WTC11 (cell line): ENCODE data around the gene STAT2. TPM values are rescaled to one million over a fixed set of nuclear protein-coding genes. Genes with fewer than 3 reads are reported as not detected.

Experiments
- ATAC-seq: fragments of 200-7000 bp; cut with Tn5 transposase; 2 replicates; pipeline ENCODE4 v1.10.0; 2021; ENCODE audit warnings: mild to moderate bottlenecking, moderate library complexity
- Bru-seq: library from RNA; stranded (reverse); fragments of 400-500 nt; gene quantifications from one replicate; lab custom pipeline; 2021; lab: Mats Ljungman, UMichigan
- CTCF ChIA-PET: fragments of 300-600 bp; sonication (Branson Sonifier 250); formaldehyde crosslinking; loops from one replicate; lab custom pipeline; 2021; ENCODE audit warnings: antibody characterized with exemption; lab: Charles Lee
- POLR2A ChIA-PET: fragments of 350-600 bp; sonication (Branson Sonifier 250); formaldehyde crosslinking; loops from one replicate; lab custom pipeline; 2021; ENCODE audit warnings: antibody characterized with exemption; lab: Charles Lee
- DNase-seq: peaks from one replicate; pipeline ENCODE4 v3.0.0; 2021; ENCODE audit warnings: low spot score
- H3K27ac Mint-ChIP-seq: 2 replicates; pipeline ENCODE4 v1.8.0; 2021; ENCODE audit warnings: mixed read lengths
- H3K27me3 Mint-ChIP-seq: 2 replicates; pipeline ENCODE4 v1.8.0; 2021; ENCODE audit warnings: low read depth, mild to moderate bottlenecking, moderate library complexity, mixed read lengths
- H3K36me3 Mint-ChIP-seq: 2 replicates; pipeline ENCODE4 v1.8.0; 2021; ENCODE audit warnings: mixed read lengths
- H3K4me1 Mint-ChIP-seq: 2 replicates; pipeline ENCODE4 v1.8.0; 2022; ENCODE audit warnings: mixed read lengths
- H3K4me3 Mint-ChIP-seq: 2 replicates; pipeline ENCODE4 v1.8.0; 2021; ENCODE audit warnings: mild to moderate bottlenecking, moderate library complexity, mixed read lengths
- H3K9me3 Mint-ChIP-seq: 2 replicates; pipeline ENCODE4 v1.8.0; 2021; ENCODE audit warnings: mixed read lengths
- ELF4 ChIP-seq: sonication (generic); formaldehyde crosslinking; IDR thresholded peaks from 2 replicates; pipeline ENCODE4 v1.8.1; 2022; ENCODE audit warnings: low read depth, mild to moderate bottlenecking, moderate library complexity, missing genetic modification reagents
- FOXJ3 ChIP-seq: sonication (generic); formaldehyde crosslinking; IDR thresholded peaks from 2 replicates; pipeline ENCODE4 v1.9.0; 2021; ENCODE audit warnings: missing genetic modification reagents, mild to moderate bottlenecking, borderline replicate concordance
- FOXK1 ChIP-seq: sonication (generic); formaldehyde crosslinking; IDR thresholded peaks from 2 replicates; pipeline ENCODE4 v1.8.0; 2022; ENCODE audit warnings: mild to moderate bottlenecking, moderate library complexity, missing genetic modification reagents
- GABPB1 ChIP-seq: sonication (generic); formaldehyde crosslinking; IDR thresholded peaks from 2 replicates; pipeline ENCODE4 v1.8.1; 2023; ENCODE audit warnings: mild to moderate bottlenecking, missing genetic modification reagents
- MYBL2 ChIP-seq: sonication (generic); formaldehyde crosslinking; IDR thresholded peaks from 2 replicates; pipeline ENCODE4 v1.8.1; 2023; ENCODE audit warnings: mild to moderate bottlenecking, moderate library complexity, missing genetic modification reagents
- NFE2L1 ChIP-seq: sonication (generic); formaldehyde crosslinking; IDR thresholded peaks from 2 replicates; pipeline ENCODE4 v1.8.1; 2023; ENCODE audit warnings: missing genetic modification reagents
- NFYB ChIP-seq: sonication (generic); formaldehyde crosslinking; conservative IDR thresholded peaks from 2 replicates; pipeline ENCODE4 v1.8.0; 2022; ENCODE audit warnings: low read depth, missing genetic modification reagents
- TP53 ChIP-seq: sonication (generic); formaldehyde crosslinking; IDR thresholded peaks from 2 replicates; pipeline ENCODE4 v1.8.1; 2023; ENCODE audit warnings: mild to moderate bottlenecking, missing genetic modification reagents
- ZBTB21 ChIP-seq: sonication (generic); formaldehyde crosslinking; IDR thresholded peaks from 2 replicates; pipeline ENCODE4 v1.8.1; 2023; ENCODE audit warnings: mild to moderate bottlenecking, missing genetic modification reagents, borderline replicate concordance
- ZNF423 ChIP-seq: fragments of 250-450 bp; sonication (Bioruptor Pico); IDR thresholded peaks from 2 replicates; pipeline ENCODE4 v2.1.2; 2022; ENCODE audit warnings: mild to moderate bottlenecking, moderate library complexity
- ZNF671 ChIP-seq: fragments of 250-450 bp; sonication (Bioruptor Pico); IDR thresholded peaks from 2 replicates; pipeline ENCODE4 v1.8.0; 2021; ENCODE audit warnings: mild to moderate bottlenecking
- long read RNA-seq, 3 experiments: library from RNA in 1 of 3; library from capped mRNA in 1 of 3; library from polyadenylated mRNA in 1 of 3; unstranded in 2 of 3; stranded (forward) in 1 of 3; transcript quantifications; one replicate each; pipeline ENCODE4 v2.0.0, GENCODE V29; 2021
- total RNA-seq: library from RNA; stranded (reverse); gene quantifications from 3 replicates; pipeline ENCODE4 v1.2.3, GENCODE V29; 2021
- TF ChIP-seq, protein P1 (sequence below): sonication (generic); formaldehyde crosslinking; IDR thresholded peaks from 2 replicates; pipeline ENCODE4 v1.8.0; 2023; ENCODE audit warnings: missing genetic modification reagents, mild to moderate bottlenecking, borderline replicate concordance
- TF ChIP-seq, protein P2 (sequence below): sonication (generic); formaldehyde crosslinking; IDR thresholded peaks from 2 replicates; pipeline ENCODE4 v1.8.0; 2022; ENCODE audit warnings: mild to moderate bottlenecking, missing genetic modification reagents
- TF ChIP-seq, protein P3 (sequence below): fragments of 250-450 bp; sonication (Bioruptor Pico); IDR thresholded peaks from 2 replicates; pipeline ENCODE4 v1.9.0; 2021; ENCODE audit warnings: moderate library complexity, mild to moderate bottlenecking, inconsistent platforms, borderline replicate concordance
- TF ChIP-seq, protein P4 (sequence below): fragments of 250-450 bp; sonication (Bioruptor Pico); IDR thresholded peaks from 2 replicates; pipeline ENCODE4 v1.9.0; 2021; ENCODE audit warnings: mild to moderate bottlenecking
- TF ChIP-seq, protein P5 (sequence below): sonication (generic); formaldehyde crosslinking; IDR thresholded peaks from 2 replicates; pipeline ENCODE4 v1.8.0; 2023; ENCODE audit warnings: mild to moderate bottlenecking, missing genetic modification reagents
- TF ChIP-seq, protein P6 (sequence below): sonication (generic); formaldehyde crosslinking; IDR thresholded peaks from 2 replicates; pipeline ENCODE4 v1.8.1; 2023; ENCODE audit warnings: mild to moderate bottlenecking, missing genetic modification reagents
- TF ChIP-seq, protein P7 (sequence below): sonication (generic); formaldehyde crosslinking; IDR thresholded peaks from 2 replicates; pipeline ENCODE4 v1.8.1; 2022; ENCODE audit warnings: missing genetic modification reagents, borderline replicate concordance

Gene STAT2
- total RNA-seq: 53.2 to 54.5 TPM (median 54.5 TPM) in 3 replicates
- Bru-seq, nascent RNA: percentile 67 among the genes with signal in this experiment
- long read RNA-seq, experiment 1, partial matches to known transcripts: 6 of 19 reads
- long read RNA-seq, experiment 1, other reads (novel, unspliced or antisense): 13 of 19 reads
- long read RNA-seq, experiment 2, partial matches to known transcripts: 1 of 19 reads
- long read RNA-seq, experiment 2, other reads (novel, unspliced or antisense): 18 of 19 reads
- long read RNA-seq, experiment 3: 0 reads

DNA sequence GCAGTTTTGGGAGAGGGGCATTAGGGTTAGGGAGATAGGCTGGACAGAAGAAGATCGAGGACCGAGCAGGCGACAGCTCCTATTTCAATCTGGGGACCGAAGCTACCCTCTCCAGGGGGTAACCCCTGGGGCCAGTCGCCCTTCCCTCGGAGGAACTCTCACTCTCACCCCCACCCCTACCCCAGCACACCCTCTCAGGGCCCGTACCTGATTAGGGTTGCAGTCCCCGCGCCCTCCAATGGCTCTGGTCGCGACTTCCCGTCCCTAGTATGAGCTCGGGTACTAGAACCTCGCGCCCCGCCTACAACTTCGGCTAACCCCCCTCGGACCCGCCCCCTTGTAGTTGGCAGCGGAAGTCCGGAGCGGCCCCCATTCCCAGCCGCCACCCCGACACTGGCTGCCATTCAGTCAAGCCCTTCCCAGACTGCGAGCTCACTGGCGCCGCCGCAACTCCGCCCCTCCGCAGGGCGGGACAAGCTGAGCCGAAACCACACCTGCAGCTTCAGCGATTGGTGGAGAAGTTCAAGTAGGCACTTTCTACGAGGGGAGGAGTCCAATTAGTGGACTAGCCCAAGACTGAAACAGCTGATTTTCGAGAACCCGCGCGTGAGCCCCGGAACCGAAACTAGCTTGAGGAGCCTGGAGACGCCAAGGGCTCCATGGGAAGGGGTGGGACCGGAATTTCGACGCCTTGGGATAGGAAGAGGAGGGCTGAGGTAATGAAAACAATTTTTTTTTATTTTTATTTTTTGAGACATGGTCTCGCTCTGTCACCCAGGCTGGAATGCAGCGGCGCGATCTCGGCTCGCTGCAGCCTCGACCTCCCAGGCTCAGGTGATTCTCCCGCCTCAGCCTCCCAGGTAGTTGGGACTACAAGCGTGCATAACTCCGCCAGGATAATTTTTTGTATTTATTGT lies at the start of gene STAT2:
TSS of gene STAT2 (minus strand) at position 257 of the 917 bp plus-strand sequence. CDS start 3,536 bp downstream, outside the sequence.
- H3K27ac Mint-ChIP-seq: peak within 1 kb of the TSS; percentile 99
- DNase-seq (peak; percentile 100), ATAC-seq (peak; percentile 98)
- H3K4me1 Mint-ChIP-seq: peaks cover 13% of the 10 kb centered on the region
- POLR2A ChIA-PET: interaction anchor here (0.5 to 2.0 kb wide), 35 partner anchors 9 to 1061 kb away, joined by 3 to 24 read pairs (median 4); partner anchors contain the start of genes CNPY2, COQ10A, CS and DNAJC14
- no peaks in the 10 kb centered on the region for H3K9me3 Mint-ChIP-seq
- peaks cover 8% of the 10 kb centered on the region for H3K36me3 Mint-ChIP-seq
- H3K27me3 Mint-ChIP-seq: peaks cover 9% of the 10 kb centered on the region; the same call in 1 of the 2 replicates
- CTCF ChIA-PET: interaction anchor here (0.6 to 2.9 kb wide), 33 partner anchors 8 to 1095 kb away, joined by 3 to 55 read pairs (median 4); partner anchors contain the start of genes ANKRD52, CNPY2, COQ10A and DNAJC14
- H3K4me3 Mint-ChIP-seq: peak within 1 kb of the TSS; percentile 90
- TF ChIP-seq ZNF671 (CRISPR knock-in tag) (no peak), MYBL2 (CRISPR knock-in tag) (peak; percentile 40; the same call in 1 of the 2 replicates), GABPB1 (CRISPR knock-in tag) (peak; percentile 69; the same call in 1 of the 2 replicates), FOXK1 (CRISPR knock-in tag) (peak; percentile 31; the same call in 1 of the 2 replicates), ZBTB21 (CRISPR knock-in tag) (no peak), ELF4 (no peak), NFYB (peak; percentile 67), NFE2L1 (CRISPR knock-in tag) (no peak), ZNF423 (CRISPR knock-in tag) (peak; percentile 76), TP53 (CRISPR knock-in tag) (no peak), FOXJ3 (CRISPR knock-in tag) (no peak)
- TF ChIP-seq, protein P1, sequence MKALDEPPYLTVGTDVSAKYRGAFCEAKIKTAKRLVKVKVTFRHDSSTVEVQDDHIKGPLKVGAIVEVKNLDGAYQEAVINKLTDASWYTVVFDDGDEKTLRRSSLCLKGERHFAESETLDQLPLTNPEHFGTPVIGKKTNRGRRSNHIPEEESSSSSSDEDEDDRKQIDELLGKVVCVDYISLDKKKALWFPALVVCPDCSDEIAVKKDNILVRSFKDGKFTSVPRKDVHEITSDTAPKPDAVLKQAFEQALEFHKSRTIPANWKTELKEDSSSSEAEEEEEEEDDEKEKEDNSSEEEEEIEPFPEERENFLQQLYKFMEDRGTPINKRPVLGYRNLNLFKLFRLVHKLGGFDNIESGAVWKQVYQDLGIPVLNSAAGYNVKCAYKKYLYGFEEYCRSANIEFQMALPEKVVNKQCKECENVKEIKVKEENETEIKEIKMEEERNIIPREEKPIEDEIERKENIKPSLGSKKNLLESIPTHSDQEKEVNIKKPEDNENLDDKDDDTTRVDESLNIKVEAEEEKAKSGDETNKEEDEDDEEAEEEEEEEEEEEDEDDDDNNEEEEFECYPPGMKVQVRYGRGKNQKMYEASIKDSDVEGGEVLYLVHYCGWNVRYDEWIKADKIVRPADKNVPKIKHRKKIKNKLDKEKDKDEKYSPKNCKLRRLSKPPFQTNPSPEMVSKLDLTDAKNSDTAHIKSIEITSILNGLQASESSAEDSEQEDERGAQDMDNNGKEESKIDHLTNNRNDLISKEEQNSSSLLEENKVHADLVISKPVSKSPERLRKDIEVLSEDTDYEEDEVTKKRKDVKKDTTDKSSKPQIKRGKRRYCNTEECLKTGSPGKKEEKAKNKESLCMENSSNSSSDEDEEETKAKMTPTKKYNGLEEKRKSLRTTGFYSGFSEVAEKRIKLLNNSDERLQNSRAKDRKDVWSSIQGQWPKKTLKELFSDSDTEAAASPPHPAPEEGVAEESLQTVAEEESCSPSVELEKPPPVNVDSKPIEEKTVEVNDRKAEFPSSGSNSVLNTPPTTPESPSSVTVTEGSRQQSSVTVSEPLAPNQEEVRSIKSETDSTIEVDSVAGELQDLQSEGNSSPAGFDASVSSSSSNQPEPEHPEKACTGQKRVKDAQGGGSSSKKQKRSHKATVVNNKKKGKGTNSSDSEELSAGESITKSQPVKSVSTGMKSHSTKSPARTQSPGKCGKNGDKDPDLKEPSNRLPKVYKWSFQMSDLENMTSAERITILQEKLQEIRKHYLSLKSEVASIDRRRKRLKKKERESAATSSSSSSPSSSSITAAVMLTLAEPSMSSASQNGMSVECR (CRISPR knock-in tag): no peak
- TF ChIP-seq, protein P2, sequence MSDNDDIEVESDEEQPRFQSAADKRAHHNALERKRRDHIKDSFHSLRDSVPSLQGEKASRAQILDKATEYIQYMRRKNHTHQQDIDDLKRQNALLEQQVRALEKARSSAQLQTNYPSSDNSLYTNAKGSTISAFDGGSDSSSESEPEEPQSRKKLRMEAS: no peak; the same call in 1 of the 2 replicates
- TF ChIP-seq, protein P3, sequence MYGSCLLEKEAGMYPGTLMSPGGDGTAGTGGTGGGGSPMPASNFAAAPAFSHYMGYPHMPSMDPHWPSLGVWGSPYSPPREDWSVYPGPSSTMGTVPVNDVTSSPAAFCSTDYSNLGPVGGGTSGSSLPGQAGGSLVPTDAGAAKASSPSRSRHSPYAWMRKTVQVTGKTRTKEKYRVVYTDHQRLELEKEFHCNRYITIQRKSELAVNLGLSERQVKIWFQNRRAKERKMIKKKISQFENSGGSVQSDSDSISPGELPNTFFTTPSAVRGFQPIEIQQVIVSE: no peak
- TF ChIP-seq, protein P4, sequence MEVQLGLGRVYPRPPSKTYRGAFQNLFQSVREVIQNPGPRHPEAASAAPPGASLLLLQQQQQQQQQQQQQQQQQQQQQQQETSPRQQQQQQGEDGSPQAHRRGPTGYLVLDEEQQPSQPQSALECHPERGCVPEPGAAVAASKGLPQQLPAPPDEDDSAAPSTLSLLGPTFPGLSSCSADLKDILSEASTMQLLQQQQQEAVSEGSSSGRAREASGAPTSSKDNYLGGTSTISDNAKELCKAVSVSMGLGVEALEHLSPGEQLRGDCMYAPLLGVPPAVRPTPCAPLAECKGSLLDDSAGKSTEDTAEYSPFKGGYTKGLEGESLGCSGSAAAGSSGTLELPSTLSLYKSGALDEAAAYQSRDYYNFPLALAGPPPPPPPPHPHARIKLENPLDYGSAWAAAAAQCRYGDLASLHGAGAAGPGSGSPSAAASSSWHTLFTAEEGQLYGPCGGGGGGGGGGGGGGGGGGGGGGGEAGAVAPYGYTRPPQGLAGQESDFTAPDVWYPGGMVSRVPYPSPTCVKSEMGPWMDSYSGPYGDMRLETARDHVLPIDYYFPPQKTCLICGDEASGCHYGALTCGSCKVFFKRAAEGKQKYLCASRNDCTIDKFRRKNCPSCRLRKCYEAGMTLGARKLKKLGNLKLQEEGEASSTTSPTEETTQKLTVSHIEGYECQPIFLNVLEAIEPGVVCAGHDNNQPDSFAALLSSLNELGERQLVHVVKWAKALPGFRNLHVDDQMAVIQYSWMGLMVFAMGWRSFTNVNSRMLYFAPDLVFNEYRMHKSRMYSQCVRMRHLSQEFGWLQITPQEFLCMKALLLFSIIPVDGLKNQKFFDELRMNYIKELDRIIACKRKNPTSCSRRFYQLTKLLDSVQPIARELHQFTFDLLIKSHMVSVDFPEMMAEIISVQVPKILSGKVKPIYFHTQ (CRISPR knock-in tag): no peak
- TF ChIP-seq, protein P5, sequence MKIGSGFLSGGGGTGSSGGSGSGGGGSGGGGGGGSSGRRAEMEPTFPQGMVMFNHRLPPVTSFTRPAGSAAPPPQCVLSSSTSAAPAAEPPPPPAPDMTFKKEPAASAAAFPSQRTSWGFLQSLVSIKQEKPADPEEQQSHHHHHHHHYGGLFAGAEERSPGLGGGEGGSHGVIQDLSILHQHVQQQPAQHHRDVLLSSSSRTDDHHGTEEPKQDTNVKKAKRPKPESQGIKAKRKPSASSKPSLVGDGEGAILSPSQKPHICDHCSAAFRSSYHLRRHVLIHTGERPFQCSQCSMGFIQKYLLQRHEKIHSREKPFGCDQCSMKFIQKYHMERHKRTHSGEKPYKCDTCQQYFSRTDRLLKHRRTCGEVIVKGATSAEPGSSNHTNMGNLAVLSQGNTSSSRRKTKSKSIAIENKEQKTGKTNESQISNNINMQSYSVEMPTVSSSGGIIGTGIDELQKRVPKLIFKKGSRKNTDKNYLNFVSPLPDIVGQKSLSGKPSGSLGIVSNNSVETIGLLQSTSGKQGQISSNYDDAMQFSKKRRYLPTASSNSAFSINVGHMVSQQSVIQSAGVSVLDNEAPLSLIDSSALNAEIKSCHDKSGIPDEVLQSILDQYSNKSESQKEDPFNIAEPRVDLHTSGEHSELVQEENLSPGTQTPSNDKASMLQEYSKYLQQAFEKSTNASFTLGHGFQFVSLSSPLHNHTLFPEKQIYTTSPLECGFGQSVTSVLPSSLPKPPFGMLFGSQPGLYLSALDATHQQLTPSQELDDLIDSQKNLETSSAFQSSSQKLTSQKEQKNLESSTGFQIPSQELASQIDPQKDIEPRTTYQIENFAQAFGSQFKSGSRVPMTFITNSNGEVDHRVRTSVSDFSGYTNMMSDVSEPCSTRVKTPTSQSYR (CRISPR knock-in tag): 0 out of 2 replicates have a peak, but pooled peaks have one; percentile 46
- TF ChIP-seq, protein P6, sequence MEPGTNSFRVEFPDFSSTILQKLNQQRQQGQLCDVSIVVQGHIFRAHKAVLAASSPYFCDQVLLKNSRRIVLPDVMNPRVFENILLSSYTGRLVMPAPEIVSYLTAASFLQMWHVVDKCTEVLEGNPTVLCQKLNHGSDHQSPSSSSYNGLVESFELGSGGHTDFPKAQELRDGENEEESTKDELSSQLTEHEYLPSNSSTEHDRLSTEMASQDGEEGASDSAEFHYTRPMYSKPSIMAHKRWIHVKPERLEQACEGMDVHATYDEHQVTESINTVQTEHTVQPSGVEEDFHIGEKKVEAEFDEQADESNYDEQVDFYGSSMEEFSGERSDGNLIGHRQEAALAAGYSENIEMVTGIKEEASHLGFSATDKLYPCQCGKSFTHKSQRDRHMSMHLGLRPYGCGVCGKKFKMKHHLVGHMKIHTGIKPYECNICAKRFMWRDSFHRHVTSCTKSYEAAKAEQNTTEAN (CRISPR knock-in tag): no peak
- TF ChIP-seq, protein P7, sequence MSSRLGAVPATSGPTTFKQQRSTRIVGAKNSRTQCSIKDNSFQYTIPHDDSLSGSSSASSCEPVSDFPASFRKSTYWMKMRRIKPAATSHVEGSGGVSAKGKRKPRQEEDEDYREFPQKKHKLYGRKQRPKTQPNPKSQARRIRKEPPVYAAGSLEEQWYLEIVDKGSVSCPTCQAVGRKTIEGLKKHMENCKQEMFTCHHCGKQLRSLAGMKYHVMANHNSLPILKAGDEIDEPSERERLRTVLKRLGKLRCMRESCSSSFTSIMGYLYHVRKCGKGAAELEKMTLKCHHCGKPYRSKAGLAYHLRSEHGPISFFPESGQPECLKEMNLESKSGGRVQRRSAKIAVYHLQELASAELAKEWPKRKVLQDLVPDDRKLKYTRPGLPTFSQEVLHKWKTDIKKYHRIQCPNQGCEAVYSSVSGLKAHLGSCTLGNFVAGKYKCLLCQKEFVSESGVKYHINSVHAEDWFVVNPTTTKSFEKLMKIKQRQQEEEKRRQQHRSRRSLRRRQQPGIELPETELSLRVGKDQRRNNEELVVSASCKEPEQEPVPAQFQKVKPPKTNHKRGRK (CRISPR knock-in tag): no peak
